ENCODE results near the gene GRM8. TPM values are rescaled to one million over a fixed set of nuclear protein-coding genes. Genes with fewer than 3 reads are reported as not detected.

Gene GRM8
- total RNA-seq, 3 donors from 2014 or later: not detected

DNA sequence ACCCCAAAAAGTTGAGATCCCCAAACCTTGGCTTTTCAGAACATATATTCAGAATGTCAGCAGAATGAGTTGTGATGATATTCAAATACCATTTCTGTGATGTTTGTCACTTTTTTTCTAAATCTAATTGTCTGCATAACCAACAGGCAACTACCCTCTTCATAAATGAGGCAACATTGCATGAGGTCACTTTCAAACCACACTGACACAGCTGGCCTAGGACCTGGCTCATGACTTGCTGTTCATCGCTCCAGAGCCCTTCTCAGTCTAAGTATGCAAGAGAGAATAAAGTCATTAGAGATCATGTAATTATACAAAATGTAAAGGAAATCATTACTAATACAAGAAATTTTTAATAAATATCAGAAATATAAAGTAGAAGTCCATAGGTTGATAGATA lies 681.9 kb downstream of the GRM8 start:
- DNase-seq (ENCODE audit: low spot score in 2 of 2): no peak
- Histone ChIP-seq H3K4me3 (no peak overlapping the region), H3K4me1 (no peaks in the 10 kb centered on the region), H3K27me3 (no peaks in the 10 kb centered on the region), H3K36me3 (no peaks in the 10 kb centered on the region), H3K27ac (no peak overlapping the region), H3K9me3 (no peaks in the 10 kb centered on the region)
- intact Hi-C loops (cut with DNase I; ENCODE audit: low total_unique reads): no loop called here
- TF ChIP-seq POLR2A (IDR thresholded peaks at IDR 0.05) (no peak), POLR2AphosphoS5 (IDR thresholded peaks at IDR 0.05) (no peak)
- TF ChIP-seq, protein P1, sequence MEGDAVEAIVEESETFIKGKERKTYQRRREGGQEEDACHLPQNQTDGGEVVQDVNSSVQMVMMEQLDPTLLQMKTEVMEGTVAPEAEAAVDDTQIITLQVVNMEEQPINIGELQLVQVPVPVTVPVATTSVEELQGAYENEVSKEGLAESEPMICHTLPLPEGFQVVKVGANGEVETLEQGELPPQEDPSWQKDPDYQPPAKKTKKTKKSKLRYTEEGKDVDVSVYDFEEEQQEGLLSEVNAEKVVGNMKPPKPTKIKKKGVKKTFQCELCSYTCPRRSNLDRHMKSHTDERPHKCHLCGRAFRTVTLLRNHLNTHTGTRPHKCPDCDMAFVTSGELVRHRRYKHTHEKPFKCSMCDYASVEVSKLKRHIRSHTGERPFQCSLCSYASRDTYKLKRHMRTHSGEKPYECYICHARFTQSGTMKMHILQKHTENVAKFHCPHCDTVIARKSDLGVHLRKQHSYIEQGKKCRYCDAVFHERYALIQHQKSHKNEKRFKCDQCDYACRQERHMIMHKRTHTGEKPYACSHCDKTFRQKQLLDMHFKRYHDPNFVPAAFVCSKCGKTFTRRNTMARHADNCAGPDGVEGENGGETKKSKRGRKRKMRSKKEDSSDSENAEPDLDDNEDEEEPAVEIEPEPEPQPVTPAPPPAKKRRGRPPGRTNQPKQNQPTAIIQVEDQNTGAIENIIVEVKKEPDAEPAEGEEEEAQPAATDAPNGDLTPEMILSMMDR (IDR thresholded peaks at IDR 0.05): no peak

GRCh38 chr7:126569402-126569801 lies 683.3 kb downstream of the GRM8 start:
- Histone ChIP-seq H3K27me3 (no peaks in the 10 kb centered on the region), H3K4me3 (no peak overlapping the region), H3K27ac (no peak overlapping the region), H3K9me3 (no peaks in the 10 kb centered on the region), H3K4me1 (no peaks in the 10 kb centered on the region), H3K36me3 (no peaks in the 10 kb centered on the region)
- intact Hi-C loops (cut with DNase I; ENCODE audit: low total_unique reads): no loop called here
- DNase-seq (ENCODE audit: low spot score in 2 of 2): no peak
- TF ChIP-seq POLR2AphosphoS5 (IDR thresholded peaks at IDR 0.05) (no peak), POLR2A (IDR thresholded peaks at IDR 0.05) (no peak)
- TF ChIP-seq, protein P1 (IDR thresholded peaks at IDR 0.05): no peak

- no peaks in the 10 kb centered on the region for H3K4me1 ChIP-seq
- no peaks in the 10 kb centered on the region for H3K9me3 ChIP-seq
- H3K4me3 ChIP-seq: no peak overlapping the region
- no peak overlapping the region for H3K27ac ChIP-seq
- no peak for DNase-seq (ENCODE audit: low spot score in 2 of 2)
- TF ChIP-seq, protein P1 (IDR thresholded peaks at IDR 0.05): no peak
- no peak for TF ChIP-seq POLR2AphosphoS5 (IDR thresholded peaks at IDR 0.05)
- no peak for TF ChIP-seq POLR2A (IDR thresholded peaks at IDR 0.05)
- intact Hi-C loops (cut with DNase I; ENCODE audit: low total_unique reads): no loop called here
- no peaks in the 10 kb centered on the region for H3K27me3 ChIP-seq
- H3K36me3 ChIP-seq: no peaks in the 10 kb centered on the region
Measured at GRCh38 chr7:126557271-126557670, 695.5 kb downstream of the GRM8 start.

DNA sequence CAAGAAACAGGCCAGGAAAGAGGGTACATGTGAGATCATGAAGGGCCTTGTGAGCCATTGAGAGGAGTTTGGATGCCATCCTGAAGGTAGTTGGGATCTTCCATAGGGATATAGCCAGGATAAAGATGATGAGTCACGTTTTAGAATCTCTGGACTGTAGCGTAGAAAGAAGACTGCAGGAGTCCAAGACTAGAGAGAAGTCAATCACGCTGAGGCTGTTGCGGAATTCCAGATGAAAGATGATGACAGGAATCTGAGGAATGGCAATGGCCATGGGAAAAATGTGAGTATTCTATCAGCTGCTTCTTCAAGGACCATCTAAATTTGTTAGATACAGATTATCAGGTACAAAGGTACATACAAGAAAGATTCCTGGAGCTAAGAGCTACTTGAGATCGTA lies 711.3 kb downstream of the GRM8 start:
- H3K4me3 ChIP-seq: no peak overlapping the region
- no peak for DNase-seq (ENCODE audit: low spot score in 2 of 2)
- no peak for TF ChIP-seq POLR2AphosphoS5 (IDR thresholded peaks at IDR 0.05)
- H3K9me3 ChIP-seq: no peaks in the 10 kb centered on the region
- no peaks in the 10 kb centered on the region for H3K36me3 ChIP-seq
- no peaks in the 10 kb centered on the region for H3K4me1 ChIP-seq
- no peaks in the 10 kb centered on the region for H3K27me3 ChIP-seq
- intact Hi-C loops (cut with DNase I; ENCODE audit: low total_unique reads): no loop called here
- no peak overlapping the region for H3K27ac ChIP-seq

DNA sequence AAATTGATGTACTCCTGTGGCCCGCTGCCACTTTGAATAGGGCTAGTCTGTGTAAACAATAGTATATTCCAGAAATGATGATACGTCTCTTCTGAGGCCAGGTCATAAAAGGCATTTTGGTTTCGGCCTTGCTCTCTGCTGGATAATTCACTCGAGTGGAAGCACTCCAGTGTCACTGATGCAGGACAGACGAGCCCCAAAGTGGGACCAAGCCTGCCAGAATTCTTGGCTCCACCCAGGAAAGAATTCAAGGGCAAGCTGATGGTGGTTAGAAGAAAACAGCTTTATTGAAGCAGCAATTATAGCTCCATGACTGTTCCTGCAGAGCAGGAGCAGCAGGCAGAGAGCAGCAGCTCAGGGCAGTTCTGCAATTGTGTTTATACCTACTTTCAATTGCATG lies 717.6 kb downstream of the GRM8 start:
- H3K4me1 ChIP-seq: no peaks in the 10 kb centered on the region
- H3K9me3 ChIP-seq: no peaks in the 10 kb centered on the region
- H3K36me3 ChIP-seq: no peaks in the 10 kb centered on the region
- intact Hi-C loops (cut with DNase I; ENCODE audit: low total_unique reads): no loop called here
- TF ChIP-seq, protein P1 (IDR thresholded peaks at IDR 0.05): no peak
- no peak for TF ChIP-seq POLR2AphosphoS5 (IDR thresholded peaks at IDR 0.05)
- TF ChIP-seq POLR2A (IDR thresholded peaks at IDR 0.05): no peak
- no peaks in the 10 kb centered on the region for H3K27me3 ChIP-seq
- no peak overlapping the region for H3K27ac ChIP-seq
- no peak for DNase-seq (ENCODE audit: low spot score in 2 of 2)
- H3K4me3 ChIP-seq: no peak overlapping the region

DNA sequence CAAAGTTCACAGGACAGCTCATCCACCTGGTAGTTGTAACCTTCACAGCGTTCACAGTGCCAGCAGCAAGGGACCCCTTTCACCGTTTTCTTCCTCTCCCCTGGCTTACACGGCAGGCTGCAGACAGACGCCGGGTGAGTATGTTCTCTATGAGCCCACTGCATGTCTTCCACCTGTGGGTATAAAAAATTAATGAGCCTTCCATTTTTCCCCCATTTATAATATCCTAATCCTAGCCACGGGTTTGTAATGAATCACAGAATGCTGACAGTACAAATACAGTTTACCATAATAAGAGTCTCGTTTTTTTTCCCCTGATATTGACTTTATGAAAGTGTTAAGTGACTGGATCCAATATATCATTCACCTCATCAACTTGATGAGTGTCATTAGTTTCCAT lies 719.0 kb downstream of the GRM8 start:
- no peak overlapping the region for H3K27ac ChIP-seq
- H3K4me3 ChIP-seq: no peak overlapping the region
- H3K9me3 ChIP-seq: no peaks in the 10 kb centered on the region
- no peaks in the 10 kb centered on the region for H3K27me3 ChIP-seq
- no peaks in the 10 kb centered on the region for H3K36me3 ChIP-seq
- intact Hi-C loops (cut with DNase I; ENCODE audit: low total_unique reads): no loop called here
- H3K4me1 ChIP-seq: no peaks in the 10 kb centered on the region
- no peak for DNase-seq (ENCODE audit: low spot score in 2 of 2)
- TF ChIP-seq POLR2A (IDR thresholded peaks at IDR 0.05) (no peak), POLR2AphosphoS5 (IDR thresholded peaks at IDR 0.05) (no peak)
- TF ChIP-seq, protein P1 (IDR thresholded peaks at IDR 0.05): no peak

All from breast epithelium (tissue), 4 donors.